CD8-positive, alpha-beta memory T cell (primary cell): ENCODE results near the gene CDH12. TPM values are rescaled to one million over a fixed set of nuclear protein-coding genes. Genes with fewer than 3 reads are reported as not detected.
"Not testable (repeated sequence)": the region's sequence is repeated elsewhere in the genome, so short reads cannot be mapped to it uniquely, and the experiment has no call there.

Experiments
- CTCF ChIA-PET: fragments of 350-600 bp; sonication (Branson Sonifier 250); formaldehyde crosslinking; loops from one replicate; lab custom pipeline; 2021; ENCODE audit warnings: antibody characterized with exemption; lab: Charles Lee
- POLR2A ChIA-PET: fragments of 350-600 bp; sonication (Branson Sonifier 250); formaldehyde crosslinking; loops from one replicate; lab custom pipeline; 2021; ENCODE audit warnings: antibody characterized with exemption; lab: Charles Lee
- DNase-seq, 5 donors: peaks; one replicate each; pipeline versions ENCODE4 v3.0.0 to v3.0.0-alpha.2; 2020 to 2022; ENCODE audit warnings: mixed read lengths in 1 of 5
- H3K27ac ChIP-seq: one replicate; pipeline ENCODE4 v1.7.0; 2013; ENCODE audit warnings: low read depth, mild to moderate bottlenecking, low read length, moderate library complexity
- H3K27me3 ChIP-seq: 2 replicates; pipeline ENCODE4 v1.7.0; 2013; ENCODE audit warnings: low read length, mild to moderate bottlenecking; ENCODE audit not compliant: insufficient read depth, poor library complexity, severe bottlenecking
- H3K36me3 ChIP-seq: 2 replicates; pipeline ENCODE4 v1.7.0; 2013; ENCODE audit warnings: mild to moderate bottlenecking, low read length, moderate library complexity; ENCODE audit not compliant: insufficient read depth
- H3K4me1 ChIP-seq: 2 replicates; pipeline ENCODE4 v1.7.0; 2013; ENCODE audit warnings: mild to moderate bottlenecking, low read length, moderate library complexity; ENCODE audit not compliant: insufficient read depth
- H3K4me3 ChIP-seq: 2 replicates; pipeline ENCODE4 v1.7.0; 2013; ENCODE audit warnings: mild to moderate bottlenecking, low read length
- H3K9me3 ChIP-seq: 2 replicates; pipeline ENCODE4 v1.7.0; 2013; ENCODE audit warnings: mild to moderate bottlenecking, low read length
- H3K27ac Mint-ChIP-seq, 8 donors: one replicate each; pipeline ENCODE4 v1.8.0; 2020 to 2021; ENCODE audit warnings: mixed read lengths in 8 of 8, mild to moderate bottlenecking in 6 of 8, inconsistent platforms in 3 of 8, moderate library complexity in 3 of 8
- H3K27me3 Mint-ChIP-seq, 2 donors: one replicate each; pipeline ENCODE4 v1.8.0; 2020 to 2021; ENCODE audit warnings: mixed read lengths in 2 of 2, mild to moderate bottlenecking in 1 of 2, moderate library complexity in 1 of 2
- H3K36me3 Mint-ChIP-seq, 3 donors: one replicate each; pipeline ENCODE4 v1.8.0; 2020 to 2021; ENCODE audit warnings: mixed read lengths in 3 of 3, inconsistent platforms in 1 of 3, mild to moderate bottlenecking in 1 of 3
- H3K4me1 Mint-ChIP-seq, 3 donors: one replicate each; pipeline ENCODE4 v1.8.0; 2020 to 2021; ENCODE audit warnings: mixed read lengths in 3 of 3, inconsistent platforms in 1 of 3, mild to moderate bottlenecking in 1 of 3
- H3K4me3 Mint-ChIP-seq, 7 donors: one replicate each; pipeline ENCODE4 v1.8.0; 2020 to 2021; ENCODE audit warnings: mixed read lengths in 7 of 7, mild to moderate bottlenecking in 6 of 7, moderate library complexity in 4 of 7, inconsistent platforms in 2 of 7
- H3K9me3 Mint-ChIP-seq, 5 donors: one replicate each; pipeline ENCODE4 v1.8.0; 2020 to 2022; ENCODE audit warnings: mixed read lengths in 5 of 5, mild to moderate bottlenecking in 3 of 5, moderate library complexity in 2 of 5, inconsistent platforms in 1 of 5
- polyA plus RNA-seq: library from polyadenylated mRNA; unstranded; fragments of 300-500 nt; fragmentation: Illumina TruSeq; gene quantifications from one replicate; pipeline ENCODE4 v1.2.3, GENCODE V29; 2021
- total RNA-seq, 2 experiments: library from RNA; stranded (reverse); gene quantifications; one replicate each; pipeline ENCODE4 v1.2.3, GENCODE V29; 2021

The CDH12 gene
- total and polyA plus RNA-seq, 3 experiments from 2014 or later = not detected

- H3K9me3 ChIP-seq, H3K4me1 ChIP-seq, H3K27ac Mint-ChIP-seq, H3K4me3 Mint-ChIP-seq, H3K36me3 Mint-ChIP-seq, H3K27me3 Mint-ChIP-seq, H3K4me1 Mint-ChIP-seq, H3K27me3 ChIP-seq, H3K4me3 ChIP-seq, DNase-seq, H3K36me3 ChIP-seq, CTCF ChIA-PET, POLR2A ChIA-PET, H3K27ac ChIP-seq: not testable (repeated sequence)
- peaks cover 2 to 10% (median 4%) of the 10 kb centered on the region in 5 donors for H3K9me3 Mint-ChIP-seq
Measured at GRCh38 chr5:22010808-22011207, 842.3 kb downstream of the CDH12 start.

- H3K9me3 ChIP-seq, DNase-seq, H3K27ac Mint-ChIP-seq, H3K27me3 Mint-ChIP-seq, H3K27ac ChIP-seq, POLR2A ChIA-PET, CTCF ChIA-PET, H3K27me3 ChIP-seq, H3K36me3 ChIP-seq, H3K36me3 Mint-ChIP-seq, H3K4me3 ChIP-seq, H3K4me3 Mint-ChIP-seq, H3K4me1 Mint-ChIP-seq, H3K4me1 ChIP-seq: not testable (repeated sequence)
- H3K9me3 Mint-ChIP-seq = peaks cover 0 to 12% (median 3%) of the 10 kb centered on the region in 5 donors
Measured at GRCh38 chr5:22001097-22001496, 852.0 kb downstream of the CDH12 start.

GRCh38 chr5:21985799-21986198 lies 867.3 kb downstream of the CDH12 start:
- not testable (repeated sequence) for H3K27me3 Mint-ChIP-seq

GRCh38 chr5:21951571-21951970 lies 901.6 kb downstream of the CDH12 start:
- H3K27ac ChIP-seq, H3K27me3 Mint-ChIP-seq, H3K36me3 Mint-ChIP-seq, H3K4me1 Mint-ChIP-seq, CTCF ChIA-PET, DNase-seq, H3K27ac Mint-ChIP-seq, H3K4me3 ChIP-seq, POLR2A ChIA-PET, H3K9me3 ChIP-seq, H3K4me3 Mint-ChIP-seq, H3K27me3 ChIP-seq, H3K36me3 ChIP-seq, H3K4me1 ChIP-seq: not testable (repeated sequence)
- peaks cover 0 to 11% (median 3%) of the 10 kb centered on the region in 5 donors for H3K9me3 Mint-ChIP-seq

More at GRCh38 chr5:21985799-21986198, 867.3 kb downstream of the CDH12 start:
- H3K9me3 ChIP-seq, POLR2A ChIA-PET, H3K36me3 Mint-ChIP-seq, H3K27me3 ChIP-seq, H3K4me1 Mint-ChIP-seq, H3K27ac ChIP-seq, H3K9me3 Mint-ChIP-seq, H3K36me3 ChIP-seq, CTCF ChIA-PET, H3K4me1 ChIP-seq, H3K4me3 ChIP-seq, DNase-seq, H3K4me3 Mint-ChIP-seq, H3K27ac Mint-ChIP-seq: not testable (repeated sequence)

- Histone ChIP-seq H3K27me3 (no peaks in the 10 kb centered on the region), H3K4me1 (no peaks in the 10 kb centered on the region), H3K36me3 (no peaks in the 10 kb centered on the region), H3K4me3 (no peak overlapping the region), H3K9me3 (no peaks in the 10 kb centered on the region), H3K27ac (no peak overlapping the region)
- ChIA-PET CTCF (no interaction called here), POLR2A (no interaction called here)
- Mint-ChIP-seq H3K9me3 (peaks cover 2 to 30% (median 11%) of the 10 kb centered on the region in 5 donors), H3K4me1 (no peaks in the 10 kb centered on the region), H3K36me3 (no peaks in the 10 kb centered on the region), H3K27ac (no peak overlapping the region), H3K27me3 (no peaks in the 10 kb centered on the region), H3K4me3 (no peak overlapping the region)
- no peak for DNase-seq
Measured at GRCh38 chr5:21931116-21931515, 922.0 kb downstream of the CDH12 start.

- no peak overlapping the region for H3K4me3 Mint-ChIP-seq
- no peaks in the 10 kb centered on the region for H3K4me1 Mint-ChIP-seq
- Histone ChIP-seq H3K36me3 (no peaks in the 10 kb centered on the region), H3K27ac (no peak overlapping the region), H3K27me3 (no peaks in the 10 kb centered on the region), H3K4me1 (no peaks in the 10 kb centered on the region), H3K9me3 (no peaks in the 10 kb centered on the region), H3K4me3 (no peak overlapping the region)
- CTCF ChIA-PET = no interaction called here
- POLR2A ChIA-PET = no interaction called here
- peak overlapping the region in 1 of 8 donors; percentile 26 for H3K27ac Mint-ChIP-seq
- no peak for DNase-seq
- H3K9me3 Mint-ChIP-seq = peaks cover 5 to 32% (median 9%) of the 10 kb centered on the region in 5 donors
- no peaks in the 10 kb centered on the region for H3K27me3 Mint-ChIP-seq
- no peaks in the 10 kb centered on the region for H3K36me3 Mint-ChIP-seq
Measured at GRCh38 chr5:21919414-21920022, 933.6 kb downstream of the CDH12 start.

- Histone ChIP-seq H3K36me3 (no peaks in the 10 kb centered on the region), H3K4me3 (no peak overlapping the region), H3K9me3 (no peaks in the 10 kb centered on the region), H3K27ac (no peak overlapping the region), H3K4me1 (no peaks in the 10 kb centered on the region), H3K27me3 (no peaks in the 10 kb centered on the region)
- ChIA-PET POLR2A (no interaction called here), CTCF (no interaction called here)
- H3K4me1 Mint-ChIP-seq = no peaks in the 10 kb centered on the region
- DNase-seq = no peak
- H3K36me3 Mint-ChIP-seq = no peaks in the 10 kb centered on the region
- H3K27me3 Mint-ChIP-seq = no peaks in the 10 kb centered on the region
- no peak overlapping the region for H3K4me3 Mint-ChIP-seq
- no peak overlapping the region for H3K27ac Mint-ChIP-seq
- peaks cover 5 to 34% (median 8%) of the 10 kb centered on the region in 5 donors for H3K9me3 Mint-ChIP-seq
Measured at GRCh38 chr5:21918451-21918850, 934.7 kb downstream of the CDH12 start.

GRCh38 chr5:21910731-21911130 lies 942.4 kb downstream of the CDH12 start:
- H3K4me3 Mint-ChIP-seq = no peak overlapping the region
- CTCF ChIA-PET = no interaction called here

More at GRCh38 chr5:21910731-21911130, 942.4 kb downstream of the CDH12 start:
- no peaks in the 10 kb centered on the region for H3K9me3 ChIP-seq
- no peak overlapping the region for H3K4me3 ChIP-seq
- no peak overlapping the region for H3K27ac ChIP-seq
- H3K36me3 ChIP-seq = no peaks in the 10 kb centered on the region
- H3K36me3 Mint-ChIP-seq = no peaks in the 10 kb centered on the region
- H3K27me3 Mint-ChIP-seq = no peaks in the 10 kb centered on the region
- no peaks in the 10 kb centered on the region for H3K4me1 Mint-ChIP-seq
- no peak for DNase-seq
- H3K27me3 ChIP-seq = no peaks in the 10 kb centered on the region
- peaks cover 4 to 34% (median 11%) of the 10 kb centered on the region in 5 donors for H3K9me3 Mint-ChIP-seq
- H3K27ac Mint-ChIP-seq = no peak overlapping the region
- no peaks in the 10 kb centered on the region for H3K4me1 ChIP-seq
- POLR2A ChIA-PET = no interaction called here
